ENCODE results near the gene KICS2. TPM values are rescaled to one million over a fixed set of nuclear protein-coding genes. Genes with fewer than 3 reads are reported as not detected.

KICS2 gene
- total RNA-seq, 1 experiment from 2014 or later, result 12.1 TPM

GRCh38 chr12:64240781-64241180 is 18.7 kb upstream of the KICS2 start:
- no TSS peak for BruUV-seq (replicated peaks)
- Histone ChIP-seq H2AFZ (no peak overlapping the region), H3K27me3 (ENCODE audit: insufficient read depth, low read depth) (no peaks in the 10 kb centered on the region), H3F3A (ENCODE audit: insufficient read depth, low read depth) (no peaks in the 10 kb centered on the region), H3K4me1 (replicated peaks; ENCODE audit: insufficient read depth) (no peaks in the 10 kb centered on the region), H3K27ac (no peak overlapping the region), H3K4me2 (no peak overlapping the region), H3K36me3 (ENCODE audit: low read depth) (no peaks in the 10 kb centered on the region), H3K9me3 (ENCODE audit: insufficient read depth, low read depth) (no peaks in the 10 kb centered on the region), H4K20me1 (ENCODE audit: insufficient read depth) (no peaks in the 10 kb centered on the region), H3K9me2 (ENCODE audit: insufficient read depth) (no peaks in the 10 kb centered on the region), H3K79me2 (ENCODE audit: low read depth) (no peaks in the 10 kb centered on the region), H3K4me3 (no peak overlapping the region)
- TF ChIP-seq EZH2 (IDR thresholded peaks at IDR 0.05; ENCODE audit: low read depth), result no peak
- TF ChIP-seq, protein P1, sequence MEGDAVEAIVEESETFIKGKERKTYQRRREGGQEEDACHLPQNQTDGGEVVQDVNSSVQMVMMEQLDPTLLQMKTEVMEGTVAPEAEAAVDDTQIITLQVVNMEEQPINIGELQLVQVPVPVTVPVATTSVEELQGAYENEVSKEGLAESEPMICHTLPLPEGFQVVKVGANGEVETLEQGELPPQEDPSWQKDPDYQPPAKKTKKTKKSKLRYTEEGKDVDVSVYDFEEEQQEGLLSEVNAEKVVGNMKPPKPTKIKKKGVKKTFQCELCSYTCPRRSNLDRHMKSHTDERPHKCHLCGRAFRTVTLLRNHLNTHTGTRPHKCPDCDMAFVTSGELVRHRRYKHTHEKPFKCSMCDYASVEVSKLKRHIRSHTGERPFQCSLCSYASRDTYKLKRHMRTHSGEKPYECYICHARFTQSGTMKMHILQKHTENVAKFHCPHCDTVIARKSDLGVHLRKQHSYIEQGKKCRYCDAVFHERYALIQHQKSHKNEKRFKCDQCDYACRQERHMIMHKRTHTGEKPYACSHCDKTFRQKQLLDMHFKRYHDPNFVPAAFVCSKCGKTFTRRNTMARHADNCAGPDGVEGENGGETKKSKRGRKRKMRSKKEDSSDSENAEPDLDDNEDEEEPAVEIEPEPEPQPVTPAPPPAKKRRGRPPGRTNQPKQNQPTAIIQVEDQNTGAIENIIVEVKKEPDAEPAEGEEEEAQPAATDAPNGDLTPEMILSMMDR (conservative IDR thresholded peaks at IDR 0.05), result no peak
- ChIA-PET POLR2A (ENCODE audit: unreplicated experiment) (no interaction called here), CTCF (no interaction called here)
- intact Hi-C loops (cut with micrococcal nuclease; ENCODE audit: unreplicated experiment), result no loop called here
- no peak for DNase-seq

GRCh38 chr12:64237382-64237781 is 15.3 kb upstream of the KICS2 start:
- CTCF ChIA-PET, result interaction anchor here (1.2 kb wide), 1 partner anchor 398 kb away, joined by 3 read pairs; no protein-coding TSS in a partner anchor
- BruUV-seq (replicated peaks), result no TSS peak
- no peak for TF ChIP-seq EZH2 (IDR thresholded peaks at IDR 0.05; ENCODE audit: low read depth)
- TF ChIP-seq, protein P1 (conservative IDR thresholded peaks at IDR 0.05), result no peak
- Histone ChIP-seq H3K9me3 (ENCODE audit: insufficient read depth, low read depth) (no peaks in the 10 kb centered on the region), H2AFZ (no peak overlapping the region), H3K4me1 (replicated peaks; ENCODE audit: insufficient read depth) (no peaks in the 10 kb centered on the region), H3K9me2 (ENCODE audit: insufficient read depth) (no peaks in the 10 kb centered on the region), H3K27ac (no peak overlapping the region), H3K79me2 (ENCODE audit: low read depth) (no peaks in the 10 kb centered on the region), H3K4me3 (no peak overlapping the region), H3F3A (ENCODE audit: insufficient read depth, low read depth) (no peaks in the 10 kb centered on the region), H3K4me2 (no peak overlapping the region), H3K36me3 (ENCODE audit: low read depth) (no peaks in the 10 kb centered on the region), H3K27me3 (ENCODE audit: insufficient read depth, low read depth) (no peaks in the 10 kb centered on the region), H4K20me1 (ENCODE audit: insufficient read depth) (no peaks in the 10 kb centered on the region)
- POLR2A ChIA-PET (ENCODE audit: unreplicated experiment), result no interaction called here
- intact Hi-C loops (cut with micrococcal nuclease; ENCODE audit: unreplicated experiment), result loop anchor here (5.0 kb wide), 1 partner anchor 395 kb away; the partner anchor contains the start of gene SRGAP1
- DNase-seq, result no peak

GRCh38 chr12:64236549-64236948 is 14.5 kb upstream of the KICS2 start:
- BruUV-seq (replicated peaks), result no TSS peak
- Histone ChIP-seq H3K36me3 (ENCODE audit: low read depth) (no peaks in the 10 kb centered on the region), H3K79me2 (ENCODE audit: low read depth) (no peaks in the 10 kb centered on the region), H3K4me2 (no peak overlapping the region), H3K4me3 (no peak overlapping the region), H3K9me2 (ENCODE audit: insufficient read depth) (no peaks in the 10 kb centered on the region), H3K9me3 (ENCODE audit: insufficient read depth, low read depth) (no peaks in the 10 kb centered on the region), H4K20me1 (ENCODE audit: insufficient read depth) (no peaks in the 10 kb centered on the region), H3K27ac (no peak overlapping the region), H3K27me3 (ENCODE audit: insufficient read depth, low read depth) (no peaks in the 10 kb centered on the region), H3K4me1 (replicated peaks; ENCODE audit: insufficient read depth) (no peaks in the 10 kb centered on the region), H3F3A (ENCODE audit: insufficient read depth, low read depth) (no peaks in the 10 kb centered on the region), H2AFZ (no peak overlapping the region)
- TF ChIP-seq, protein P1 (conservative IDR thresholded peaks at IDR 0.05), result no peak
- TF ChIP-seq EZH2 (IDR thresholded peaks at IDR 0.05; ENCODE audit: low read depth), result no peak
- ChIA-PET POLR2A (ENCODE audit: unreplicated experiment) (no interaction called here), CTCF (interaction anchor here (1.0 kb wide), 1 partner anchor 397 kb away, joined by 4 read pairs; no protein-coding TSS in a partner anchor)
- no peak for DNase-seq
- intact Hi-C loops (cut with micrococcal nuclease; ENCODE audit: unreplicated experiment), result loop anchor here (5.0 kb wide), 1 partner anchor 394 kb away; the partner anchor contains the start of gene SRGAP1

Measured in PC-9 (cell line).